Activated CD4-positive, alpha-beta T cell treated with anti-CD3 and anti-CD28 coated beads, Interleukin-2, amount 50 U/mL, for 1 hour (primary cell): Measurements from ENCODE around the gene PTDSS2.
"Not testable (repeated sequence)": the region's sequence is repeated elsewhere in the genome, so short reads cannot be mapped to it uniquely, and the experiment has no call there.

Source experiments
- DNase-seq: peaks from one replicate; pipeline ENCODE4 v3.0.0-alpha.2; 2020

Gene PTDSS2

GRCh38 chr11:433641-434040 is 16.4 kb upstream of the PTDSS2 start:
- DNase-seq, result no peak

GRCh38 chr11:434496-434895 is 15.6 kb upstream of the PTDSS2 start:
- no peak for DNase-seq

- DNase-seq, result not testable (repeated sequence)
Measured at GRCh38 chr11:434999-435740, 14.9 kb upstream of the PTDSS2 start.

GRCh38 chr11:437228-437870 is 12.7 kb upstream of the PTDSS2 start:
- DNase-seq, result no peak

- no peak for DNase-seq
Measured at GRCh38 chr11:438101-438844, 11.8 kb upstream of the PTDSS2 start.

GRCh38 chr11:439315-440064 is 10.6 kb upstream of the PTDSS2 start:
- DNase-seq, result no peak

- DNase-seq, result no peak
Measured at GRCh38 chr11:440065-441042, 9.7 kb upstream of the PTDSS2 start.

- DNase-seq, result no peak
Measured at GRCh38 chr11:441043-441417, 9.0 kb upstream of the PTDSS2 start.

- DNase-seq, result peak; percentile 53
Measured at GRCh38 chr11:441418-442274, 8.4 kb upstream of the PTDSS2 start, which contains the start of gene ANO9. Gene ANO9, minus strand, starts transcription at chr11:442011. Its CDS starts 85 bp downstream, at chr11:441926.

GRCh38 chr11:442611-443081 is 7.4 kb upstream of the PTDSS2 start:
- DNase-seq, result no peak

- no peak for DNase-seq
Measured at GRCh38 chr11:443542-444199, 6.4 kb upstream of the PTDSS2 start.

- no peak for DNase-seq
Measured at GRCh38 chr11:444396-445144, 5.5 kb upstream of the PTDSS2 start.

- DNase-seq, result no peak
Measured at GRCh38 chr11:445765-446588, 4.1 kb upstream of the PTDSS2 start.

- no peak for DNase-seq
Measured at GRCh38 chr11:446891-447290, 3.2 kb upstream of the PTDSS2 start.

GRCh38 chr11:447923-448731 is 2.0 kb upstream of the PTDSS2 start:
- DNase-seq, result peak; percentile 96

GRCh38 chr11:450809-451451 is 851 bp downstream of the PTDSS2 start:
- DNase-seq, result peak; percentile 80

GRCh38 chr11:451738-452137 is 1.7 kb downstream of the PTDSS2 start:
- no peak for DNase-seq
